GM23338 (cell line): Measurements from ENCODE around the gene CCDC40. TPM values are rescaled to one million over a fixed set of nuclear protein-coding genes. Genes with fewer than 3 reads are reported as not detected.
A peak's percentile ranks its signal among the peaks of the same experiment; 100 is the strongest.

ENCODE experiments used
- ATAC-seq: fragments of 200-7000 bp; cut with Tn5 transposase; 3 replicates; pipeline ENCODE4 v1.9.1; 2020
- DNase-seq: peaks from one replicate; pipeline ENCODE4 v3.0.0-alpha.2; 2015; ENCODE audit warnings: low spot score
- H2AFZ ChIP-seq: fragments of 200-600 bp; sonication (generic); 2 replicates; pipeline ENCODE4 v1.8.0; 2016; ENCODE audit warnings: antibody characterized with exemption, mild to moderate bottlenecking, moderate library complexity
- H3F3A ChIP-seq: fragments of 200-600 bp; sonication (generic); replicated peaks from 2 replicates; pipeline ENCODE4 v1.8.0; 2017; ENCODE audit warnings: antibody characterized with exemption, mixed run types, low read depth
- H3K27ac ChIP-seq: fragments of 200-600 bp; sonication (generic); 2 replicates; pipeline ENCODE4 v1.6.1; 2016; ENCODE audit warnings: low read depth
- H3K27me3 ChIP-seq: fragments of 200-600 bp; sonication (generic); 2 replicates; pipeline ENCODE4 v1.8.0; 2016; ENCODE audit warnings: mild to moderate bottlenecking, mixed run types, moderate library complexity; ENCODE audit not compliant: insufficient read depth
- H3K36me3 ChIP-seq: fragments of 200-600 bp; sonication (generic); 2 replicates; pipeline ENCODE4 v1.8.0; 2016; ENCODE audit warnings: mild to moderate bottlenecking; ENCODE audit not compliant: insufficient read depth
- H3K4me1 ChIP-seq: fragments of 200-600 bp; sonication (generic); 2 replicates; pipeline ENCODE4 v1.8.0; 2016; ENCODE audit warnings: mild to moderate bottlenecking, moderate library complexity; ENCODE audit not compliant: insufficient read depth
- H3K4me2 ChIP-seq: fragments of 200-600 bp; sonication (generic); 2 replicates; pipeline ENCODE4 v1.7.1; 2017; ENCODE audit warnings: mixed run types
- H3K4me3 ChIP-seq: fragments of 200-600 bp; sonication (generic); 2 replicates; pipeline ENCODE4 v1.6.1; 2016; ENCODE audit warnings: mixed run types
- H3K79me2 ChIP-seq: fragments of 200-600 bp; sonication (generic); replicated peaks from 2 replicates; pipeline ENCODE4 v1.8.0; 2017; ENCODE audit warnings: mild to moderate bottlenecking; ENCODE audit not compliant: insufficient read depth
- H3K9me2 ChIP-seq: fragments of 200-600 bp; sonication (generic); 2 replicates; pipeline ENCODE4 v1.8.0; 2017; ENCODE audit not compliant: insufficient read depth
- H4K20me1 ChIP-seq: fragments of 200-600 bp; sonication (generic); replicated peaks from 2 replicates; pipeline ENCODE4 v1.8.0; 2017; ENCODE audit warnings: mild to moderate bottlenecking; ENCODE audit not compliant: insufficient read depth
- H3K27ac Mint-ChIP-seq: 2 replicates; pipeline ENCODE4 v1.8.0; 2020; ENCODE audit warnings: inconsistent platforms, mild to moderate bottlenecking, moderate library complexity, mixed read lengths
- H3K27me3 Mint-ChIP-seq: 3 replicates; pipeline ENCODE4 v1.8.0; 2022; ENCODE audit warnings: low read depth, mild to moderate bottlenecking, moderate library complexity, mixed read lengths, inconsistent platforms; ENCODE audit not compliant: insufficient read depth, poor library complexity
- H3K36me3 Mint-ChIP-seq: 3 replicates; pipeline ENCODE4 v1.8.0; 2021; ENCODE audit warnings: low read depth, mild to moderate bottlenecking, inconsistent platforms, moderate library complexity, mixed read lengths
- H3K4me1 Mint-ChIP-seq: 3 replicates; pipeline ENCODE4 v1.8.0; 2020; ENCODE audit warnings: mild to moderate bottlenecking, inconsistent platforms, mixed read lengths
- H3K4me3 Mint-ChIP-seq: 3 replicates; pipeline ENCODE4 v1.8.0; 2021; ENCODE audit warnings: moderate library complexity, mild to moderate bottlenecking, inconsistent platforms, mixed read lengths
- H3K9me3 Mint-ChIP-seq: 3 replicates; pipeline ENCODE4 v1.8.0; 2020; ENCODE audit warnings: moderate library complexity, mild to moderate bottlenecking, inconsistent platforms, mixed read lengths
- CREB1 ChIP-seq: fragments of 250-450 bp; sonication (Bioruptor Pico); IDR thresholded peaks from 2 replicates; pipeline ENCODE4 v1.5.0; 2020; ENCODE audit warnings: low read depth, mild to moderate bottlenecking, moderate library complexity
- CTCF ChIP-seq, 2 experiments: fragments of 200-600 bp in 1 of 2; sonication (generic) in 1 of 2; conservative IDR thresholded peaks; 2 replicates each; pipeline versions ENCODE4 v1.5.1 to v1.6.1; 2016 to 2017; ENCODE audit warnings: antibody characterized with exemption in 2 of 2, low read depth in 2 of 2, mild to moderate bottlenecking in 2 of 2, moderate library complexity in 1 of 2
- ETS1 ChIP-seq: IDR thresholded peaks from 2 replicates; pipeline ENCODE4 v1.6.1; 2016; ENCODE audit warnings: antibody characterized with exemption
- EZH2 ChIP-seq: fragments of 200-600 bp; sonication (generic); IDR thresholded peaks from one replicate; pipeline ENCODE4 v1.8.0; 2017; ENCODE audit warnings: antibody characterized with exemption, mild to moderate bottlenecking, low read depth; ENCODE audit not compliant: unreplicated experiment
- EZH2phosphoT487 ChIP-seq: fragments of 200-600 bp; sonication (generic); IDR thresholded peaks from one replicate; pipeline ENCODE4 v1.8.1; 2018; ENCODE audit warnings: antibody characterized with exemption; ENCODE audit not compliant: unreplicated experiment
- JUNB ChIP-seq: IDR thresholded peaks from one replicate; pipeline ENCODE4 v1.6.1; 2016; ENCODE audit warnings: antibody characterized with exemption; ENCODE audit not compliant: unreplicated experiment
- NANOG ChIP-seq: IDR thresholded peaks from 2 replicates; pipeline ENCODE4 v1.6.1; 2016; ENCODE audit warnings: antibody characterized with exemption, borderline replicate concordance
- POLR2AphosphoS5 ChIP-seq: IDR thresholded peaks from 2 replicates; pipeline ENCODE4 v1.6.1; 2016; ENCODE audit warnings: antibody characterized with exemption, low read depth
- REST ChIP-seq: IDR thresholded peaks from one replicate; pipeline ENCODE4 v1.6.1; 2018; ENCODE audit warnings: antibody characterized with exemption; ENCODE audit not compliant: unreplicated experiment
- STAT1 ChIP-seq: IDR thresholded peaks from one replicate; pipeline ENCODE4 v1.6.1; 2016; ENCODE audit warnings: antibody characterized with exemption; ENCODE audit not compliant: unreplicated experiment
- ZNF114 ChIP-seq: fragments of 250-450 bp; sonication (Bioruptor Pico); IDR thresholded peaks from 2 replicates; pipeline ENCODE4 v1.5.0; 2020; ENCODE audit warnings: mild to moderate bottlenecking, moderate library complexity
- ZNF331 ChIP-seq: fragments of 250-450 bp; sonication (Bioruptor Pico); IDR thresholded peaks from 2 replicates; pipeline ENCODE4 v1.5.0; 2020; ENCODE audit warnings: low read depth, mild to moderate bottlenecking, moderate library complexity
- ZNF462 ChIP-seq: fragments of 250-450 bp; sonication (Bioruptor Pico); IDR thresholded peaks from 2 replicates; pipeline ENCODE4 v1.5.0; 2020; ENCODE audit warnings: mild to moderate bottlenecking, moderate library complexity
- polyA plus RNA-seq: library from polyadenylated mRNA; unstranded; fragments of >200 nt; fragmentation: Nextera tagmentation; extraction: Ambion mirVana; gene quantifications from 2 replicates; pipeline ENCODE4 v1.2.1, GENCODE V29; 2016
- total RNA-seq: library from RNA; depleted of rRNA; stranded (reverse); fragments of >200 nt; shearing (Covaris generic); gene quantifications from 2 replicates; pipeline ENCODE4 v1.2.3, GENCODE V29; 2014

Gene CCDC40
- total and polyA plus RNA-seq, 2 experiments from 2014 or later, result 7.6 to 8.1 TPM

- Histone ChIP-seq H3K27me3 (no peaks in the 10 kb centered on the region), H3K9me2 (no peaks in the 10 kb centered on the region), H3F3A (peaks cover 10% of the 10 kb centered on the region; the same call in 1 of the 2 replicates), H3K27ac (peak overlapping the region; percentile 10; the same call in 1 of the 2 replicates), H3K4me3 (no peak overlapping the region), H2AFZ (peak overlapping the region; percentile 82), H3K4me2 (peak overlapping the region; percentile 29), H3K36me3 (no peaks in the 10 kb centered on the region), H3K4me1 (peaks cover 12% of the 10 kb centered on the region), H3K79me2 (no peaks in the 10 kb centered on the region), H4K20me1 (no peaks in the 10 kb centered on the region)
- TF ChIP-seq POLR2AphosphoS5, result no peak
- TF ChIP-seq JUNB, result no peak
- no peak for TF ChIP-seq EZH2
- no peak for TF ChIP-seq CREB1 (CRISPR knock-in tag)
- TF ChIP-seq EZH2phosphoT487, result no peak
- TF ChIP-seq NANOG, result no peak
- TF ChIP-seq CTCF (conservative IDR thresholded peaks at IDR 0.05; ENCODE audit: low read depth in 2 of 2), result no peak
- TF ChIP-seq ZNF114 (CRISPR knock-in tag), result no peak
- TF ChIP-seq ZNF331 (CRISPR knock-in tag), result no peak
- TF ChIP-seq ZNF462 (CRISPR knock-in tag), result no peak
- TF ChIP-seq ETS1, result no peak
- TF ChIP-seq STAT1, result no peak
- TF ChIP-seq REST, result no peak
- peak; percentile 7 for ATAC-seq
- DNase-seq, result no peak
- H3K4me3 Mint-ChIP-seq, result peak overlapping the region; percentile 50; the same call in 1 of the 3 replicates
- peak overlapping the region; percentile 83 for H3K27ac Mint-ChIP-seq
- H3K27me3 Mint-ChIP-seq, result peaks cover 12% of the 10 kb centered on the region
- H3K4me1 Mint-ChIP-seq, result peaks cover 16% of the 10 kb centered on the region
- H3K9me3 Mint-ChIP-seq, result no peaks in the 10 kb centered on the region
- no peaks in the 10 kb centered on the region for H3K36me3 Mint-ChIP-seq
Measured at GRCh38 chr17:80123791-80124190, 87.3 kb downstream of the CCDC40 start.
